HG02973 (cell line): ENCODE data around the gene RAB28.

Source experiments
- ATAC-seq: cut with Tn5 transposase; IDR thresholded peaks from one replicate; pipeline ENCODE4 v1.9.1; 2021; ENCODE audit warnings: moderate library complexity; ENCODE audit not compliant: unreplicated experiment

Gene RAB28

GRCh38 chr4:13511101-13511500 lies 27.0 kb upstream of the RAB28 start:
- no peak for ATAC-seq

- ATAC-seq: no peak
Measured at GRCh38 chr4:13509442-13509841, 25.3 kb upstream of the RAB28 start.

DNA sequence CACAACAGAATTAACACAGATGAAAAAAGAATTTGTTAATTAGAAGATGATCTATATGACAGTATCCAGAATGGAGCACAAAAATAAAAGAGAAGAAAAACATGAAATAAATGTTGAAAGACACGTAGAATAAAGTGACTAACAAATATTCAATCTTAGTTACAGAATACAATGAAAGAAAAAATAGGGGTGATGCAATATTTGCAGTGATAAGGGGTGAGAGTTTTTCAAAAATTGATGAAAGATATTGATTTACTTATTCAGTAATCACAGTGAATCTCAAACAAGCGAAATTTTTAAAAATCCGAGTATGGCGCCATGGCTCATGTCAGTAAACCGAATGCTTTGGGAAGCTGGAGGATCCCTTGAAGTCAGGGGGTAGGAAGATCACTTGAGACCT lies 20.2 kb upstream of the RAB28 start:
- no peak for ATAC-seq

GRCh38 chr4:13498469-13498868 lies 14.3 kb upstream of the RAB28 start:
- no peak for ATAC-seq

- ATAC-seq: no peak
Measured at GRCh38 chr4:13496605-13497004, 12.5 kb upstream of the RAB28 start.

GRCh38 chr4:13495753-13496152 lies 11.6 kb upstream of the RAB28 start:
- no peak for ATAC-seq

DNA sequence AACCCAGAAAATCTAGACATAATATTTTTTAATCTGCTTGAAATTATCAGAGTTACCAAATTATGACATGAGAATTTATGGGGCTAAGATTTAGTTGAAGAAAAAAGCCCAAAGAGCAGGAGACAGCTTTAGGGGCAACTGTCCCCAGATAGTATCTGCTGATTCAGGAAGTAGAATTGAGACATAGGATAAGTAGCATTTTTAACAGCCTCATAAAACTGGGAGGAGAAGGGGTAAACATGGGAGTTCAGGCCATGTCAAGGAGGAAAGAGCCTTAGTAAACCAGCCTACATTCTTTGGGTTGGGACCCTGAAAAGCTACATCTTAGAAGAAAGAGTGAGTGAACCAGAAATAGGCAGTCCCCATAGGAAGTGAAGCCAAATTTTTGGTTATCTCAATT lies 9.7 kb upstream of the RAB28 start:
- no peak for ATAC-seq

DNA sequence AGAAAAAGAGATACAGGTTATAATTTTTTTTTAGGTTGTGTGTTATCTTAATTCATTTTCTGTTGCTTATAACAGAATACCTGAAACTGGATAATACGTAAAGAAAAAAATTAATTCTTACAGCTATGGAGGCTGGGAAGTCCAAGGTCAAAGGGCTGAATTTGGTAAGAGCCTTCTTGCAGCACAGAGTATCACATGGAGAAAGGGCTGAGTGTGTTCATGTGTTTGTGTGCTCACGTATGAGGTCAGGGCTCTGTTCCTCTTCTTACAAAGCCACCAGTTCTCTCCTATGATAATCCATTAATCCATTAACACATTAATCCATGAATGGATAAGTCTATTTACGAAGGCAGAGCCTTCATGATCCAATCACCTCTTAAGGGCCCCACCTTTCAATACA lies 8.6 kb upstream of the RAB28 start:
- ATAC-seq: no peak

- ATAC-seq: peak; percentile 31
Measured at GRCh38 chr4:13484749-13485221, 645 bp upstream of the RAB28 start.

GRCh38 chr4:13483768-13484121 lies 395 bp downstream of the RAB28 start:
- peak; percentile 23 for ATAC-seq

DNA sequence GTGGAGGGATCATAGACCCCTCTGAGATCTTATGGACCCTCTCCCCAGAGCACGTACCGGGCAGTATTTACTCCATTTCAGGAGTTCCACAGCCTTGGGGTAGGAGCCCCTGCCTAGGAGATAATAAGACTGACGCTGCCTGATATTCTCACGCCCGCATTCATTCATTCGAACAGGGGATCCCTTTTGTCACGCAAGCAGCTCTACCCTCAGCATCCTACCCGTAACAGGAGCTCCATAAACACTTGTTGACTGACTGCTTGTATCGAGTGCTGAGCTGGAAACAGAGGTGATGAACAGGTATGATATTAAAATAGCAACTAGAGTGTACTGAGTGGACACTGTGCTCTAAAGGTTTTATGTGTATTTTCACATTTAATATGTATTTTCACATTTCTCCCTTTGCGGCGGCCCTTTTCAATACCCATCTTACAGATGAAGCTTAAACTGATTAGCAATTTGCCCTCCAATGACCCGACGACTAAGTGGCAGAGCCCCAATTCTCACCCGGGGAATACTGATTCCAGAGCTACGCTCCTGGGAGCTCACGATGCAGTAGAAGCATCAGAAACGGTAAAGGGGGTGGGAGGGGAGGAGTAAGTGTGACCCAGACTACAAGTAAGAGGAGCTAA lies 888 bp downstream of the RAB28 start:
- peak; percentile 4 for ATAC-seq

GRCh38 chr4:13481569-13481968 lies 2.6 kb downstream of the RAB28 start:
- no peak for ATAC-seq

DNA sequence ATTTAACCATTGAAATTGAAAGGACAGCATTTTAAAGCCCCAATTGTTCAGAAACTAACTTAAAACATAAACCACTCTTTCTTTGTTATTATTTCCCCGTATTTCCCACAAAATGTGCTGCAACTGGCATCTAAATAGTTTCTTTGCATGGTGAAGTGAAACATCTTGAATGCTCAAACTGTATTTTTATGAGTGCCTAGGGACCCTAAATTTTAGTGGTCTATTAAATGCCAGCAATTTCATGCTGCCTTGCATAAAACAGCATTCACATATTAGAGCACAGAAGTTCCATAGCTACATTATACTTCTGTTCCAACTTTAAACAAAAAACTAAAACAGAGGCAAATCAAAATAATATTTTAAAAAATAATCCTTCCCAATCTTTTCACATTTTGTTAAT lies 5.4 kb downstream of the RAB28 start:
- no peak for ATAC-seq

- no peak for ATAC-seq
Measured at GRCh38 chr4:13478131-13478530, 6.0 kb downstream of the RAB28 start.

- ATAC-seq: no peak
Measured at GRCh38 chr4:13476915-13477314, 7.2 kb downstream of the RAB28 start.

DNA sequence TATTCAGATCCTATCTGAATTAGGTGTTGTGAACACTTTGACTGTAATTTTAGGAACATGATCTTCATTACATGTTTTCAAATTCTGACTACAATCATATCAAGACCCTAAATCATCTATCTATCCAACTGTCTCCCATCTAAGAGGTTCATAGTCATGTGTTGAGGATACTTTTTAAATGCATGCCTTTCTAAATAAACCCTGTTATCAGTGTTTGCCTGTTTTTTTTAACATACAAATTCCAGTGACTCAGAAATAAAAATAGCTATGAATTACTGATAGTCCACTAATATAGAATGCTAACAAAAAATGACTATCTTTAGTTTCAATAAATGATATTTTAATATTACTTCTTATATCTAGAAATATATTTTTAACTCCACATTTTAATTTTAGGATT lies 8.0 kb downstream of the RAB28 start:
- no peak for ATAC-seq

GRCh38 chr4:13471400-13471799 lies 12.7 kb downstream of the RAB28 start:
- no peak for ATAC-seq

DNA sequence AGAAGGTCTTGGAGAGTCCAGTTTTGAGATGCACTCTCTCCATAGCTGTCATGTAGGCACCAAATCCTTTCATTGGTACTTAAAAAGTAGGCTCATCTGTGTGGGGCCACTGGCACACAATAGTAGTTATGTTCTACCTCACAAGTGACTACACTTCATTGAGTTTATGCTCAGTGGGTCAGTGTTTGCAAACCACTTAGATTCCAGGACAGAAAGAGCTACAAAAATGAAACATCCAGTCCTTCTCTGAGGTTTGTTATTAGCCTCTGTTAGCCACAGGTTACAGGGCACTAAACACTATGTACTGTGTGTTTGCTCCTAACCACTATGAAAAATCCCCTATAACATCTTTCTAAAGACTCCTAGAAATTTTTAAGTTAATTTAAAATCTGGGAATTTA lies 13.8 kb downstream of the RAB28 start:
- peak; percentile 63 for ATAC-seq

DNA sequence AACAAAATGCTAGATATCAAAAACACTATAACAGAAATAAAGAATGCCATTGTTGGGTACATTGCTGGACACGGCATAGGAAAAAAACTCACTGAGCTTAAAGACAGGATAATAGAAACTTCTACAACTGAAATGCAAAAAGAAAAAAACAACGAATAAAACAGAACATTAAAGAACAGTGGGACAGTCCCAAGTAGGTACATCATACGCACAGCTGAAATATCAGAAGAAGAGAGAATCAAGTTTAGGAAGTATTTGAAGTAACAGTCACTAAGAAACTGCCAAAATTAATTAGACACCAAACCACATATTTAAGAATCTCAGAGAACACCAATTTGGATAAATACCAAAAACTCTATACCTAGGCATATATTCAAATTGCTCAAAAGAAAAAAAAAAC lies 19.2 kb downstream of the RAB28 start:
- ATAC-seq: no peak

DNA sequence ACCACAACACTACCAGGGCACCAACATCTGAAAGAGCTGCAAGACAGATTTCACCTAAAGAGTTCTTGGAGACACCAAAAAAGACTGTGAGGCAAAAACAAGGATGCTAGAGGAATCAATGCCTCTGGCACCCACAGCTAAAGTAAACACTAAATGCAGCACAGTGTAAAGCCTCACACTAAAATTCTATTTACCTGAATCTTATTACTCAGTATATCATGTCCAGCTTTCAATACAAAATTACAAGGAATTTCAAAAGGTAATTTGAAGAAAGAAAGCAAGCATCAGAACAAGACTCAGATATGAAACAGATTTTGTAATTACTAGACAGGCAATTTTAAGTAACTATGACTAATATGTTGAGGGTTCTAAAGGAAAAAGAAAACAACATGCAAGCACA lies 19.6 kb downstream of the RAB28 start:
- ATAC-seq: no peak

- no peak for ATAC-seq
Measured at GRCh38 chr4:13461191-13461905, 22.8 kb downstream of the RAB28 start.

DNA sequence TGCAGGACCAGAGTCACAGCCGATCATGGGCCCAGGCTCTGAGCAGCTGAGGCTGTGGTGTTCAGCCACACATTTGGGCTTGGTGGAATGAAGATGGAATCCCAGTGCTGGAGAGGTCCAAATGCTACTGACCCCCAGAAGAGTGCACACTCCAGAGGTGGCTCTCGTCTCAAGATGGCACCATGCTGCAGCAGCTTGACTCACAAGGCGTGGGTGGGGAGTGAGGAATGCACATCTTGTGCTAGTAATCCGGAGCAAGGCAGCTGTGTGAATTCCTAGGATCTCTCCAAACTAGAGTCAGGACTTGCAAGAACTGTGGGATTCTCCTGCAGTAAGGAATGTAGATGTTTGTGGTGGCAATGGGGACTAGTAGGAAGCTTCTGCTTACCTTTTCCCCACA lies 28.7 kb downstream of the RAB28 start:
- no peak for ATAC-seq

DNA sequence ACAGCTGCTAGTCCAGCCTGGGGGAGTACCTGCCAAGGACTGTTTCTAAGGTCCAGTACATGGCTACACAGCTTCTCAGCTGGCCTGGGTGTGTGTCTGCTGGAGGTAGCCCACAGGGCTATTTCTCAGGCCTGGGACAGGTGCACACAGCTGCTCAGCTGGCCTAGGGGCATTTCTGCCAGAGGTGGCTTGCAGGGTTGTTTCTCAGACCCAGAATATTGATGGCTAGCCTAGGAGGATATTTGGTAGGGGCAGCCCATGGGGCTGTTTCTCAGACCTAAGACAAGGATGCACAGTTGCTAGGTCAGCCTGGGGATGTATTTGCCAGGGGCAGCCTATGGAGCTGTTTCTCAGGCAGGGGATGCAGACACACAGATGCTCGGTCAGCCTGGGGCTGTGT lies 29.4 kb downstream of the RAB28 start:
- ATAC-seq: no peak
